Endothelial cell of umbilical vein (primary cell): ENCODE data around the gene MESP2. TPM values are rescaled to one million over a fixed set of nuclear protein-coding genes. Genes with fewer than 3 reads are reported as not detected.

Source experiments
- BruUV-seq: library from RNA; stranded (reverse); fragments of 400-500 nt; replicated peaks from 2 replicates; lab custom pipeline; 2021; lab: Mats Ljungman, UMichigan
- CTCF ChIA-PET: fragments of 300-600, 350-600 bp; sonication (Branson Sonifier 250); formaldehyde crosslinking; loops from one replicate; lab custom pipeline; 2021; ENCODE audit warnings: antibody characterized with exemption, inconsistent platforms; lab: Charles Lee
- POLR2A ChIA-PET: fragments of 300-600, 350-600 bp; sonication (Branson Sonifier 250); formaldehyde crosslinking; loops from one replicate; lab custom pipeline; 2021; ENCODE audit warnings: antibody characterized with exemption, inconsistent platforms; lab: Charles Lee
- DNase-seq: peaks from one replicate; pipeline ENCODE4 v3.0.0-alpha.2; 2011; ENCODE audit warnings: low read depth, low spot score
- FAIRE-seq: peaks from 2 replicates; lab custom pipeline; 2011; peaks lifted over from hg19 to GRCh38; lab: Jason Lieb, UNC
- H2AFZ ChIP-seq: 2 replicates; pipeline ENCODE4 v1.6.0; 2012; ENCODE audit warnings: low read depth, low read length, control low read depth, inconsistent platforms
- H3K27ac ChIP-seq: 2 replicates; pipeline ENCODE4 v1.5.1; 2011; ENCODE audit warnings: low read depth, mild to moderate bottlenecking, control low read depth, low read length, moderate library complexity; ENCODE audit not compliant: insufficient read depth
- H3K27me3 ChIP-seq, 2 experiments: 2 replicates each; pipeline versions ENCODE4 v1.6.0 to v1.6.1; 2011; ENCODE audit warnings: low read length in 2 of 2, mixed read lengths in 1 of 2; ENCODE audit not compliant: control insufficient read depth in 2 of 2, insufficient read depth in 2 of 2
- H3K36me3 ChIP-seq, 2 experiments: 2 replicates in 1 of 2; 3 replicates in 1 of 2; pipeline ENCODE4 v1.5.1; 2011; ENCODE audit warnings: low read length in 2 of 2, mild to moderate bottlenecking in 1 of 2, moderate library complexity in 1 of 2; ENCODE audit not compliant: control insufficient read depth in 2 of 2, insufficient read depth in 2 of 2; ENCODE audit errors: extremely low read depth in 1 of 2
- H3K4me1 ChIP-seq: 3 replicates; pipeline ENCODE4 v1.5.1; 2011; ENCODE audit warnings: mild to moderate bottlenecking, low read length; ENCODE audit not compliant: control insufficient read depth, insufficient read depth; ENCODE audit errors: extremely low read depth
- H3K4me2 ChIP-seq: 2 replicates; pipeline ENCODE4 v1.6.1; 2011; ENCODE audit warnings: low read length, control low read depth, mixed read lengths; ENCODE audit not compliant: insufficient read depth
- H3K4me3 ChIP-seq, 3 experiments: fragments of 200-600 bp in 1 of 3; sonication (generic), shearing (Covaris generic) in 1 of 3; replicated peaks in 1 of 3; 2 replicates each; pipeline ENCODE4 v1.5.1; 2011 to 2016; ENCODE audit warnings: control low read depth in 3 of 3, low read length in 3 of 3, mild to moderate bottlenecking in 2 of 3, inconsistent platforms in 1 of 3, low read depth in 1 of 3, moderate library complexity in 1 of 3; ENCODE audit not compliant: insufficient read depth in 1 of 3
- H3K79me2 ChIP-seq: 2 replicates; pipeline ENCODE4 v1.6.0; 2012; ENCODE audit warnings: low read length, inconsistent platforms; ENCODE audit not compliant: control insufficient read depth, insufficient read depth
- H3K9ac ChIP-seq: replicated peaks from 2 replicates; pipeline ENCODE3; 2011; ENCODE audit warnings: low read length, control low read depth; ENCODE audit not compliant: insufficient read depth; ENCODE audit errors: extremely low read depth
- H3K9me1 ChIP-seq: replicated peaks from 3 replicates; pipeline ENCODE4 v1.6.0; 2011; ENCODE audit warnings: mild to moderate bottlenecking, low read length; ENCODE audit not compliant: control insufficient read depth, insufficient read depth; ENCODE audit errors: extremely low read depth
- H3K9me3 ChIP-seq: replicated peaks from 2 replicates; pipeline ENCODE4 v1.5.1; 2012; ENCODE audit warnings: low read length, inconsistent platforms; ENCODE audit not compliant: control insufficient read depth, insufficient read depth
- H4K20me1 ChIP-seq: replicated peaks from 2 replicates; pipeline ENCODE3; 2011; ENCODE audit warnings: mild to moderate bottlenecking, low read length; ENCODE audit not compliant: control insufficient read depth, insufficient read depth; ENCODE audit errors: extremely low read depth
- EZH2 ChIP-seq: IDR thresholded peaks from 2 replicates; pipeline ENCODE4 v1.6.1; 2012; ENCODE audit warnings: borderline replicate concordance, low read depth, mild to moderate bottlenecking, moderate library complexity, low read length, inconsistent platforms; ENCODE audit not compliant: severe bottlenecking
- FOS ChIP-seq: IDR thresholded peaks from 2 replicates; pipeline ENCODE4 v1.6.1; 2011; ENCODE audit warnings: mild to moderate bottlenecking, low read length, moderate library complexity, borderline replicate concordance; ENCODE audit not compliant: insufficient read depth
- GATA2 ChIP-seq: IDR thresholded peaks from 2 replicates; pipeline ENCODE4 v1.7.0; 2011; ENCODE audit warnings: low read depth, mild to moderate bottlenecking, moderate library complexity, mixed read lengths, low read length; ENCODE audit not compliant: insufficient read length, insufficient read depth
- JUN ChIP-seq: IDR thresholded peaks from 2 replicates; pipeline ENCODE4 v1.6.1; 2011; ENCODE audit warnings: borderline replicate concordance, low read depth; ENCODE audit not compliant: insufficient read length, insufficient read depth
- MYC ChIP-seq: IDR thresholded peaks from one replicate; pipeline ENCODE4 v1.6.1; 2011; ENCODE audit warnings: mild to moderate bottlenecking, low read depth, low read length
- POLR2A ChIP-seq: IDR thresholded peaks from 2 replicates; pipeline ENCODE4 v1.6.1; 2012; ENCODE audit warnings: low read depth, mild to moderate bottlenecking, control low read depth, low read length
- POLR2AphosphoS5 ChIP-seq: IDR thresholded peaks from 2 replicates; pipeline ENCODE4 v1.6.1; 2012; ENCODE audit warnings: low read depth, mild to moderate bottlenecking, control low read depth, low read length, moderate library complexity; ENCODE audit not compliant: insufficient read depth
- dilution Hi-C: fragments of 300-500 bp; cut with MboI; formaldehyde crosslinking; loops from one replicate; pipeline ENCODE4 v1.15.0; 2019; ENCODE audit warnings: low sequenced_read_pairs; ENCODE audit not compliant: extremely low pct_ligation_motif_present
- intact Hi-C: fragments of 100-400 bp; cut with micrococcal nuclease; formaldehyde crosslinking; loops from one replicate; pipeline ENCODE4 v1.10.0; 2022
- polyA plus RNA-seq, 4 experiments: library from polyadenylated mRNA; depleted of rRNA in 3 of 4; stranded (reverse) in 3 of 4; unstranded in 1 of 4; fragments of >200 nt; gene quantifications; 2 replicates each; pipeline versions ENCODE4 v1.2.1 to v1.2.3, GENCODE V29; 2011 to 2012; ENCODE audit warnings: missing spikeins in 1 of 4
- total RNA-seq: library from RNA; stranded (reverse); gene quantifications from 2 replicates; pipeline ENCODE4 v1.2.3, GENCODE V29; 2021
- TF ChIP-seq, protein P1 (sequence below): IDR thresholded peaks from 2 replicates; pipeline ENCODE4 v1.6.1; 2011; ENCODE audit not compliant: insufficient read depth, insufficient read length
- TF ChIP-seq, protein P2 (sequence below), 2 donors: IDR thresholded peaks; 1 replicate in 1 of 2; 2 replicates in 1 of 2; pipeline ENCODE4 v1.5.1; 2011; ENCODE audit warnings: low read length in 2 of 2, mild to moderate bottlenecking in 2 of 2, moderate library complexity in 2 of 2, control low read depth in 1 of 2, inconsistent platforms in 1 of 2, low read depth in 1 of 2; ENCODE audit not compliant: insufficient read depth in 1 of 2; ENCODE audit errors: extremely low read depth in 1 of 2

The MESP2 gene
- total and polyA plus RNA-seq, 2 donors (not counting 3 experiments of a cell fraction or from before 2014, with no cell fraction given) = 0.42 to 0.43 TPM

DNA sequence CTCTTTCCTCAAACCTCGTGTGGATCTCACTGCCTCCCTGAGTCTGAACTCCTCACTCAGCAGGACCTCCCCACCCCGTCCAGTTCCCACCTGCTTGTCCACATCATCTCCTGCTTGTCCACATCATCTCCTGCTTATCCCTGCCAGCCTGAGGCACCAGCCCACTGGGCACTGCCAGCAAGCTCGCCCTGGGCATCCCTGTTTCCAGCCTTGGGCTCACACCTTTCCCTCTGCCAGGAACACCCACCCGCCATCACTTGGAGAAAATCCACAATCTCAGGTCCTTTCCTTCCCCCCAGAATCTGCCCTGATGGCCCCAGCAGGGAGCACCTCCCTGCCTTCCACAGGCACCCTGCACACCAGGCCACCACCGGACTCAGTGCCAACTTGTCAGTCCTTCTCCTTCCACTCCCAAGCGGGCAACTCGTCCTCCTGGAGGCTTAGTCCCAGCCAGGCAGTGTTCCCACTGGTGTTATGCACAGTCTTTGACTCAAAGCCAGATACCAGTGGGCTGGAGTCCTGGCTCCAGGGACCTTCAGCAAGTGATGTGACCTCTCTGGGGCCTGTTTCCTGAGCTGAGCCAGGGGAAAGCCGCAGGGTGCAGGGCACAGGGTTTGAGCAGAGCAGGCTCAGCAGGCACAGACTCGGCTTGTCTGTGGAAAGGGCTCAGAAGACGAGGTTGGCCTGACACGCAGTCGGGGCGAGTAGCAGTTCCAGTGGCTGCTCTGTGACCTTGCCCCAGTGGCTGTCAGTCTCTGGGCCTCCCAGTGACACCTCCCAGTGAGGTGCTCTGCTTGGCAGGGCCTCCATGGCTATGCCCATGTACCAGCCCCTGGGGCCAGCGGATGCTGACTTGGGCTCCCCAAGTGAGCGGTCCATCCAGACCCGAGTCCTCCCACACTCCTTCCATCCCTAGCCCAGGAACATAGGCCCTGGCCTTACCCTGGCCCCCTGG, 9.5 kb upstream of the MESP2 start:
- H3K27ac ChIP-seq = no peak overlapping the region
- BruUV-seq = no TSS peak
- no peaks in the 10 kb centered on the region for H3K36me3 ChIP-seq
- dilution Hi-C loops = loop anchor here (25.0 kb wide), 1 partner anchor 96 kb away; no protein-coding TSS in a partner anchor
- FAIRE-seq (no peak), DNase-seq (no peak)
- H3K4me1 ChIP-seq = no peaks in the 10 kb centered on the region
- ChIA-PET CTCF (interaction anchor here (0.7 to 1.7 kb wide), 2 partner anchors 17 to 108 kb away, joined by 3 to 11 read pairs; no protein-coding TSS in a partner anchor), POLR2A (no interaction called here)
- no peak overlapping the region for H2AFZ ChIP-seq
- no peak overlapping the region for H3K4me2 ChIP-seq
- H3K9me1 ChIP-seq = no peaks in the 10 kb centered on the region
- TF ChIP-seq JUN = no peak
- no peak for TF ChIP-seq GATA2
- no peak for TF ChIP-seq FOS
- TF ChIP-seq EZH2 = no peak
- TF ChIP-seq POLR2AphosphoS5 = no peak
- TF ChIP-seq POLR2A = no peak
- TF ChIP-seq MYC = no peak
- TF ChIP-seq, protein P1, sequence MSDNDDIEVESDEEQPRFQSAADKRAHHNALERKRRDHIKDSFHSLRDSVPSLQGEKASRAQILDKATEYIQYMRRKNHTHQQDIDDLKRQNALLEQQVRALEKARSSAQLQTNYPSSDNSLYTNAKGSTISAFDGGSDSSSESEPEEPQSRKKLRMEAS = no peak
- TF ChIP-seq, protein P2, sequence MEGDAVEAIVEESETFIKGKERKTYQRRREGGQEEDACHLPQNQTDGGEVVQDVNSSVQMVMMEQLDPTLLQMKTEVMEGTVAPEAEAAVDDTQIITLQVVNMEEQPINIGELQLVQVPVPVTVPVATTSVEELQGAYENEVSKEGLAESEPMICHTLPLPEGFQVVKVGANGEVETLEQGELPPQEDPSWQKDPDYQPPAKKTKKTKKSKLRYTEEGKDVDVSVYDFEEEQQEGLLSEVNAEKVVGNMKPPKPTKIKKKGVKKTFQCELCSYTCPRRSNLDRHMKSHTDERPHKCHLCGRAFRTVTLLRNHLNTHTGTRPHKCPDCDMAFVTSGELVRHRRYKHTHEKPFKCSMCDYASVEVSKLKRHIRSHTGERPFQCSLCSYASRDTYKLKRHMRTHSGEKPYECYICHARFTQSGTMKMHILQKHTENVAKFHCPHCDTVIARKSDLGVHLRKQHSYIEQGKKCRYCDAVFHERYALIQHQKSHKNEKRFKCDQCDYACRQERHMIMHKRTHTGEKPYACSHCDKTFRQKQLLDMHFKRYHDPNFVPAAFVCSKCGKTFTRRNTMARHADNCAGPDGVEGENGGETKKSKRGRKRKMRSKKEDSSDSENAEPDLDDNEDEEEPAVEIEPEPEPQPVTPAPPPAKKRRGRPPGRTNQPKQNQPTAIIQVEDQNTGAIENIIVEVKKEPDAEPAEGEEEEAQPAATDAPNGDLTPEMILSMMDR (IDR thresholded peaks at IDR 0.05; ENCODE audit: extremely low read depth in 1 of 2, insufficient read depth in 1 of 2, low read depth in 1 of 2, low read length in 2 of 2) = no peak
- no peaks in the 10 kb centered on the region for H3K9me3 ChIP-seq
- no peaks in the 10 kb centered on the region for H4K20me1 ChIP-seq
- H3K27me3 ChIP-seq = no peaks in the 10 kb centered on the region
- no peak overlapping the region for H3K9ac ChIP-seq
- intact Hi-C loops = no loop called here
- no peaks in the 10 kb centered on the region for H3K79me2 ChIP-seq
- no peak overlapping the region for H3K4me3 ChIP-seq
